Activated CD4-positive, alpha-beta T cell treated with anti-CD3 and anti-CD28 coated beads, Interleukin-10, Interleukin-2, amounts not matched to agents 100 ng/mL and 50 ng/mL, durations not matched to agents 16 hours and 8 hours (primary cell): Measurements from ENCODE around the gene LASP1NB.
"Not testable (repeated sequence)": the region's sequence is repeated elsewhere in the genome, so short reads cannot be mapped to it uniquely, and the experiment has no call there.

Experiments
- DNase-seq: peaks from one replicate; pipeline ENCODE4 v3.0.0-alpha.2; 2020

The LASP1NB gene

DNA sequence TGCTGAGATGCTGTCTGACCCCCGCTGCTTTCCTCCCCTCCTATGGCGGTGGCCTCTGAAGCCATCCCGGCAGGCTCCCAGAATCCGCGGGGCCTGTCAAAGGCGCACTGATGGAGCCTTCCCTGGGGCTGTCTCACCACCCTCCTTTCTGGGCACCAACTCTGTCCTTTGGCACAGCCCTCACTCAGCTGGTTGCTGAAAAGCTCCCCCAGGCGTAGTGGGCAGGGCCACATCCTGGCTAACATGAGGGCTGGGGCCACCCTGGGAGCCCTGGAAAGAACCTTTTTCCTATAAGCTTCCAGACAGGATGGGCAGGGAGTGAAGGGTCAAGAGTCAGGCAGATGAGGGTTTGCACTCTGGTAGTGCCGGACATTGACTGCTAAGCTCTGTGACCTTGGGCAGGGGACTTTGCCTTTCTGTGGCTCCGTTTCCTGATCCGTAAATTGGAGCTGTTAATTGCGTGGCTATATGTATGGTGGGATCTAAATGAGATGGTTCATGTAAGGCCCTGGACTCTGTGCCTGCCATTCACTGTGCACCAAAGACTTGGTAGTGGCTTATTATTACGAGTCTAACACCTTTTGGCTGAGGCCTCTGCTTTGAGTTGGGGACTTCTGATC is 27.6 kb upstream of the LASP1NB start:
- no peak for DNase-seq

DNA sequence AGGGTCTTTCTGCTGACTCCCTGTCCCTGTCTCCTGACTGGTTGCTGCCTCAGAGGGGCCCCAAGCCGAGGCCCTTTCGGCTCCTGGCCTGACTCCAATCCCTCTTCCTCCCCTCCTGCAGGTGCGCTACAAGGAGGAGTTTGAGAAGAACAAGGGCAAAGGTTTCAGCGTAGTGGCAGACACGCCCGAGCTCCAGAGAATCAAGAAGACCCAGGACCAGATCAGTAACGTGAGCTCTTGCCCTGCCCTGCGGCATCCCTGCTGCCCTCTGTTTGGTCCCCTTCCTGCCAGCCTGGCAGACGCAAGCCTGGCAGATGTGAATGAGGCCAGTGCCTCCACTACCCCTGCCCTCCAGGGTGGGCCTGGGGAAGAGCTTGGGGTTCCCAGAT is 27.1 kb upstream of the LASP1NB start:
- DNase-seq = peak; percentile 45

DNA sequence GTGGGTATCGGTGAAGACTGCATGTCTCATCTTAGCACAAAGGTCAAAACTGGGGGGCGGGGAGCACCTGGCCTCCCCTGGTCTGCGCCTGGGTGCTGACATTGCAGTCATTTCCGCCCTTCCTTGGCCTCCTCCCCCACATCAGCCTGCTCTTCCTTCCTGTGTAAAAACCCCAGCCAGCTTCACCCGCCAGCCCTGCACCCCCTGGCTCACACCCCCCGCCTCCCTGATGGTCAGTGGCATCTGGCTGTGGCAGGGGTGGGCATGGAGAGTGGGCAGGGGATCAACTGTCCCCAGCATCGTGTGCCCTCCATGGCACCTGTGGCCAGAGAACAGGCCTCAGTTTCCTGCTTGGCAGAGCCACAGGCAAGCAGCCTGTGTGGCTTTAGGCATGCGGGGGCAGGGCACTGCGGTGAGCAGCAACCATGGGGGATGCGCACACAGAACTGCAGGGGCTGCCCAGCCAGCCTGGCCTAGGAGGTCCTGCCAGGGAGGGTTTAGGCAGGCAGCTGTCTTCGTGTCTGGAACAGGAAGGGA is 26.5 kb upstream of the LASP1NB start:
- DNase-seq = peak; percentile 93

DNA sequence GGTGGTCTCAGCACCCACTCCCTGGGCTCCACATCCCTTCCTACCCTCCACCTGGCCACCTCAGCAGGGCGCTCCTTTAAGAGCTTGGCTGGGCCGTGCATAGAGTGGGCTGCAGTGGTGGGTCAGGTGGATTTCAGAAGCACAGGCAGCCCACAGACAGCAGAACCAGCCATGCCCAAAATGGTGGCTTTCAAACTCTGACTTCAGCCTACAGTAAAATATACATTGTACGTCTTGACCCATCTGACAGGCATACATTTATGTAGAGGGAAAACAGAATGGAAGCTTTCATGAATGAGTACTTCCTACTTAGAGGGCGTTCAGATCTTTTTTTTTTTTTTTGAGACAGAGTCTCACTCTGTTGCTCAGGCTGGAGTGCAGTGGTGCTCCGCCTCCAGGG is 26.0 kb upstream of the LASP1NB start:
- DNase-seq = peak; percentile 21

DNA sequence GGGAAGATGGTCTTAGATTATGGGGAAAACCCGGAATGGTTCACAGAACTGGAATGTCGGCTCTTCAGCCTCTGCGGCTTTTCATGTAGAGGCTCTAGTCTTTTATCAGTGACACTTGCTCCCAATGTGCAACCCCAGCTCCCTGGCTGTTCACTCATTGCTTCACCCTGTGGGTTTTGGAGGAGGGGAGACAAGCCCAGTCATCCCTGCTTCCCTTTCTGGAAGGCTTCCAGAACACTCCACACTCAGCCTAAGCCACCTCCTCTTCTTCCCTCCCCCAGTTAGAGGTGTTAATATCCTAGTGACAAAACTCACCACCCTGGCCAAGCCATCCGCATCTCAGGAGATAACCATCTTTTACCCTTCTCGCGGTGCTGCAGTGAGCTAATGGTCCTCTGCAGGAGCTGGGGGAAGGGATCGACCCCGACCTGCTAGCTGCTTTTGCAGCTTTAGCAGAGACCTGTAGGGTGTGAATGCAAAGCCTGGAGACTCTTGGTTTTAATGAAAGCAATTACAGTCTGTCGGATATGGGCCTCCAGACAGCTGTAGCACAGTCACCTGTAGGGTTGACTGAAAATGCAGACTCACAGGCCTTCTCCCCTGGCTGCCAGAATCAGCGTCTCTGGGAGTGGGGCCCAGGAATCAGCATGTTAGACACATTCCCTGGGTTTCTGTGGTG is 24.3 kb upstream of the LASP1NB start:
- DNase-seq = peak; percentile 65

DNA sequence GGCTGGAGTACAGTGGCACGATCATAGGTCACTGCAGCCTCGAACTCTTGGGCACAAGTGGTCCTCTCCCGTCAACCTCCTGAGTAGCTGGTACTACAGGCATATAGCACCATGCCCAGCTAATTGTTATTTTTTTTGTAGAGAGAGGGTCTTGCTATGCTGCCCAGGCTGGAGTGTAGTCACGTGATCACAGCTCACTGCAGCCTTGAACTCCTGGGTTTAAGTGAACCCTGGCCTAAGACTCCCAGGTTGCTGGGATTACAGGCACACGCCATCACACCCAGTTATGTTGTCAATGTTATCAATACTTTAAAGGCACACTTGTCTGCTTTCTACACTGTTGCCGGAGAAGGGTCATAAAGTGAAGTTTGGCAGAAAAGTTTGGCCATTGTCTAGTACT is 22.0 kb upstream of the LASP1NB start:
- DNase-seq = no peak

DNA sequence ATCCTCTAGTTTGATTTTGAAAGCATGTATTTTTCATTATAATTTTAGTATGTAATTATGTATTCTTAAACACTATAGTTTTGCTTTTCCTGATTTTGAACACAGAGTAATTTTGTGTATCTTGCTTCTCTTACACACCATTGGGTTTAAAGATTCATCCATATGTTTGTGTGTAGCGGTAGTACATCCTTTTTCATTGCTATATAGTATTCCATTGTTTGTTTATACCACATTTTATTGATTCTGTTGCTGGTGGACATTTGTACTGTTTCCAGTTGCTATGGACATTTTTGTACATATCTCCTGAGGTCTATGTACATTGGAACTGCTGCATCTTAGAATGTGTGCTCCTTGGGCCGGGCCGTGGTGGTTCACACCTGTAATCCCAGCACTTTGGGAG is 20.5 kb upstream of the LASP1NB start:
- DNase-seq = no peak

DNA sequence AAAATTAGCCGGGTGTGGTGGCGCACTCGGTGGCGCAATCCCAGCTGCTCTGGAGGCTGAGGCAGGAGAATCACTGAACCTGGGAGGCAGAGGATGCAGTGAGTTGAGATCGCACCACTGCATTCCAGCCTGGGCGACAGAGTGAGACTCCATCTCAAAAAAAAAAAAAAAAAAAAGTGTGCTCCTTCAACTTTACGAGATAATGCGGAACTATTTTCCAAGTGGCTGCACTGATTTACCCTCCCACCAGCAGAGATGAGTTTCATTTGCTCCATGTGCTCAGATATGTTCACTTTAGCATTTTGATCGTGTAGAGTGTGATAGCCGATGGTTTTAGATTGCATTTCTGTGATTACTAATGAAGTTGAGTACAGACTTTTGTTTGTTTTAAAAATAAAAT is 20.0 kb upstream of the LASP1NB start:
- no peak for DNase-seq

DNA sequence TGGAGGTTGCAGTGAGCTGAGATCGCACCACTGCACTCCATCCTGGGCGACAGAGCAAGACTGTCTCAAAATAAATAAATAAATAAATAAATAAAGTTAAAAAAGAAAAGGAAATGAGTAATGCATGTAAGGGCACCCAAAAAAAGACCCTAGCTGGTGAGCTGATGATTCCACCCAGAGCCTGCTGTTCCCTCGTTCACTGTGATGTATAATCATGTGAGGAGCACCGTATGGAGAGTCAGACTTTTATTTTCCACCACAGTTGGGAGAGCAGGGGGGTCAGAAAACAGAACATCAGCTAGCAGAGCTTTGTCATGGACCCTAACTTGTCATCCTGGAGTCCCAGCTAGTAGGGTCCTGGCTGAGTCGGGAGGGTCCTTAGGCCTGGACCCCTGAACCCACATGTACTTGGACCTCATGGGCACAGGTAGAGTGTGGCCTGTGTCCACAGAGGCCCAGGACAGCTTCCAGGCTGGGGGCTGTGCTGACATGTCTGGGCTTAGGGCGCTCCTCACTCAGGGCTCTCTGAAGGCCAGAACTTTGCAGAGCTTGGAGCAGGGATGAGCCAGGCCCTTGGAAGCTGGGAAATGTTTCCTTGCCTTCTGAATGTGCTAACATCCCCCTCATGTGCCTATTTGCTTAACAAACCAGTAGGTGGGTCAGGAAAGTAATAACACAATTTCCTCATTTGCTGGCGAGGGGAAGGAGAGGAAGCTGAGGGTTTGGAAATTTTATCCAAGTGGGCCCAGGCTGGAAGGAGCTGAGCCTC is 18.8 kb upstream of the LASP1NB start:
- DNase-seq = no peak

DNA sequence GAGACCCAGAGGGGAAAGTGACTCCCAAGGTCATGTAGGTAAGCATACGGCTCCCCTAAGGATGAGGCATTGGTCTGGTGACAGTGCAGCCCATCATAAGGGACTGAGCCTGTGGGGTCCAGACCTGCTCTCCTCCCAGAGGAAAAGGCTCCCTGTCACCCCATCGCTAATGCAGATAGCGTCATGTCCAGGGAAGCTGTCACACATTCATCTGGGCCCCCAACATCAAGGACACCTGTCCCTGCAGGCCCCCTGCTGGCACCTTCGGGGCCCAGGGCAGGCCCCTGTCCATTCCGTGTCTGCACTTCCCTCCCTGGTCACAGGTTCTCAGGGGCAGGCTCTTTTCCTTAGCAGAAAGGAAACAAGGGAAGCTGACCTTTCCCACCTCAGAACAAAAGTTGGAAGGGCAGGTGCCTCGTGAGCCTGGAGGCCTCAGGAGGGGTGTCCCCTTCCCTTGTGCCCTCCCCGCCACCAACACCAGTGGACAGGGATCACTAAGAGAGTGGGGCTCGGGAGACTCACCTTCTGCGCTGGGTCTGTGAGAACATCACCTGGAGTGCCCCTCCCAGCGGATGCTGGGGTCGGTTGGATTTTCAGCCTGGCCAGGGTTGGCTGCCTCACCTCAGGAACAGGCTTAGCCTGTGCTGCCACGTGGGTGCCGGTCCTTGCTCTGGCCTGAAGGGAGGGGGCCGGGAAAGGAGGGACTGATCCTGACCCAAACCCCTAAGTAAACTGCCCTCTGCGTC is 17.3 kb upstream of the LASP1NB start:
- no peak for DNase-seq

DNA sequence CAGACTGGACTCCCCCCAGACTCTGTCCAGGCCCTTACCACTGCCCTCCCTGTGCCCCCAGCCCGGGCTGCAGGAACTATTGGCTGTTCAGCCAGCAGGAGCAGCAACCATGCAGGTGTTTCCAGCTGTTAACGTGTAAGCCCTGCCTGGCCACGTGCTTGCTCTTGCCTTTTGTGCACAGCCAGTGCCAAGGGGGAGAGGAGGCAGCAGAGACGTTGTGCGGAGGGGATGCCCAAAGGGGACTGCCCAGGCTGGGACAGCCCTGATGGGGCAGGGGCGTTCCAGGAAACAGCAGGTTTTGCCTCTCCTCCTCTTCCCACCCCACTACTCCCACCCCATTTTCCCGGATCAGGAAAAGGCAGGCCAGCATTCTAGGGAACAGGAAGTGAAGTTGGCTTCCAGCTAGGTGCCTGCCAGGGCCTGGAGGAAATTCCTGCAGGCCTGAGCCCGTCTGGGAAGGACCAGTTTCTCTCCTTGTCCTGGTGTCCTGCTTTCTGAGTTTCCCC is 16.7 kb upstream of the LASP1NB start:
- DNase-seq = no peak

DNA sequence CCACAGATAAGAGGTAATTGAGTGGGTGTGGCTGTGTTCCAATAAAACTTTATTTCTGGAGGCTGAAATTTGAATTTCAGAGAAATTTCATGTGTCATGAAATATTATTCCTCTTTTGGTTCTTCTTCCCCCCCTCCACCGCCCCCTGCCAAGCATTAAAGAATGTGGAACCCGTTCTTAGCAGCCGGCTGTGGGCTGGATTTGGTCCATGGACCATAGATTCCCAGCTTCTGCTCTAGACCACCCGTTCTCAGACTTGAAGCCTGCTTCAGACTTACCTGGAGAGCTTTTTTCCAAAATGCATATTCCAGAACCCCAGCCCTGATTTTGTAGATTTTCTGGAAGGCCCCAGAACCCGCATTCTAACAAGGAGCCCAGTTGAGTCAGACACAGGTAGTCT is 15.1 kb upstream of the LASP1NB start:
- no peak for DNase-seq

DNA sequence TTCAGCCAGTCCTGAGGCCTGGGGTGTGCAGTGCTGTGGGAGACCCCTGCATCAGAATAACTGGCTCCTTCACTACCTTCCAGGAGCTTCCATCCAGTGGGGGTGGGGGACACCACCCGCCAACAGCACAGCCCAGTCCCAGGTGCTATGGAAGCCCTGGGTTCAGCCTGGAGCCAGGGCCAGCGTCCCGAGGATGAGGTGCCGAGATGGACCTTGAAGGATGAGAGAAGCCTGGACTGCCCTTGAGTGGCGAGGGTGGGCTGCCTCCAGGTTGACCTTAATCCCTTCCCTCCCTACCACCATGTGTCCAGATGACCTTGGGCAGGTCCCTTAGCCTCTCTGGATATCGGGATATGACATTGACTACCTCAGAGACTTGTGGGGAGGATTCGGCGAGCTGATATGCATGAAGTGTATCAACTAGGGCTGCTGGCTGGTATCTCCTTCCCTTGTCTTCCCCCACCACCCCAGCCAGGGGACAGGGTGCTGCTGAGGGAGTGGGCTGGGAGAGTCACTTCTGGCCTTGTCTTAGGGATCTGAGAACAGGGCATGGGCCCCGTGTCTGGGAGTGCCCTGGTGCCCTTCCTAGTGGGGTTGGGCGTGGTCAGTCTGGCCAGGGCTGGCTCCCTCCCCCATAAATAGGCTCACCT is 14.2 kb upstream of the LASP1NB start:
- DNase-seq = no peak

DNA sequence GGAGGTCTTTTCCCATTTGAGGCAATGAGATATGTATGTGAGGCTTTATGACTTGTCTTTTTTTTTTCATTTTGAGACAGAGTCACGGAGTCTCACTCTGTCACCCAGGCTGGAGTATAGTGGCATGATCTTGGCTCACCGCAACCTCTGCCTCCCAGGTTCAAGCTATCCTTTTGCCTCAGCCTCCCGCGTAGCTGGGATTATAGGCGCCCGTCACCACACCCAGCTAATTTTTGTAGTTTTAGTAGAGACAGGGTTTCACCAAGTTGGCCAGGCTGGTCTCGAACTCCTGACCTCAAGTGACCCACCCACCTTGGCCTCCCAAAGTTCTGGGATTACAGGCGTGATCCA is 13.7 kb upstream of the LASP1NB start:
- DNase-seq = not testable (repeated sequence)

DNA sequence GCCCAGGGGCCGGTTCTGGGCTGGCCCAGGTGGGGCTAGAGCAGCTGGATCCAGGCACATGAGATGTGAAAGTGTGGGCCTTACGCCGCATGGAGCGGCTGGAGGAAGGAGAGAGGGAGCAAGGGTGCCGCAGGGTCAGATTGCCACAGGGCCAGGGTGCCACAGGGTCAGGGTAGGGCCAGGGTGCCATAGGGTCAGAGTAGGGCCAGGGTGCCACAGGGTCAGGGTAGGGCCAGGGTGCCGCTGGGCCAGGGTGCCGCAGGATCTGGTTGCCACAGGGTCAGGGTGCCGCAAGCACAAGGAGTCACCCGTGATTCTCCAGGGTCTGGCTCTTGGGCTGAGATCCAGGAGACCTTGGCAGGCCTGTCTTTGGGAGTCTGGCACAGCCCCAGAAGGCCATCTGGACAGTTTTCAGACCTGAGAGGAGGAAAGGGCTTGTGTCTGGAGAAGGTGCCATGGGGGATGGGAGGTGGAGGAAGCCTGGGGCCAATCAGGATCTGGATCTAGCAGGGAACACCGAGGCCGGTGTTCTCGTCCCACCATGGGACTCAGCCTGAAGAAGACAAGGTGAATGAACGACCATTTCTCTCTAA is 13.1 kb upstream of the LASP1NB start:
- DNase-seq = no peak

DNA sequence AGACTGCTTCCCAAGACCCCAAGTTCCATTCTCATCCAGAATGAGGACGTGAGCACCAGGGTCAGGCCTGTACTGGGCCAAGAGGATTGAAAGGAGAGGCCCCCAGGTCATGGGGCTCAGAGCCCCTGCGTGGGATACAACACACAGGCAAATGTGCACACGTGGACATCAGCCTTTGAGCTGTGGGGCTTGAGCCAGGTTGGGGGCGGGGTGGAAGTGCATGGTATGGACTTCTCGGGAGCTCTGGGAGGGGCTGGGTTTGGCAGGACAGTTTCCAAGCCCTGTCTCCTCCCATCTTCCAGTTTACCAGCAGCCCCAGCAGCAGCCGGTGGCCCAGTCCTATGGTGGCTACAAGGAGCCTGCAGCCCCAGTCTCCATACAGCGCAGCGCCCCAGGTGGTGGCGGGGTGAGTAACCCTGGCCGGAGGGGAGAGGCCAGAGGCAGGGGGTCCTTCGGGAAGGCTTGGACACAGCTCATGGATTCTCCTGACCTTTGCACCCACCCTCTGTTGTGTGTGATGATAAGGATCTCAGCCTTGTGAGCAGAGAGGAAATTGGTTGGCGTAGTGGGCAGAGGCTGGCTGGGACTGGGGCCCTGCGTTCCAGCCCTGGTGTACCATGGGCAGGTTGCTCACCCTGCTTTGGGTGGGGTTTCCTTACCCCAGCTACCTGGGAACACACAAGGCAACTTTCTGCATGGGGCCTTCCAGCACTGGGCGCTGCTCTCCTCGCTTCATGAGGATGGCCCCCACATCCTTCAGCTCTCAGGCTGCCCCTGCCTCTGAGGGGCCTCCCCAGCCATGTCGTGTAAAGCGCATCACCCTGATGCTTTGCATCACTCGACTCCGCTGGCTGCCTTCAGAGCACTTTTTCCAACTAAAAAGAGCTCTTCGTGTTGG is 10.4 kb upstream of the LASP1NB start:
- DNase-seq = no peak

DNA sequence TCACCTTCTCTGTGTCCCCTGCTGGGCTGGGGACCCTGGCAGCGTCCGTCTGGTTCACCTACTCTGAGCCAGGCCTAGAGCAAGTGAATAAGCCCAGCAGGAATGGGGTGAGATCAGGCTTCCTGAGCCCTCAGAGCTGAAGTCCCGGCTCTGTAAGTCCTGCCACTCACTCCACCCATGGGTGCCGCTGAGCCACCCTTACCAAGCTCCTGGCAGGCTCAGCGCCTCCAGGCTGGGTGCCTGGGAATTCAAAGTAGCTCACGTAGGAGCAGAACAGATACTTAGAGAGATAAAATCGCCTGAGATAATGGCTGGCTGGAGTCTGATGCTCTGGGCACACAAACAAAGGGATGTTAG is 9.8 kb upstream of the LASP1NB start:
- no peak for DNase-seq

DNA sequence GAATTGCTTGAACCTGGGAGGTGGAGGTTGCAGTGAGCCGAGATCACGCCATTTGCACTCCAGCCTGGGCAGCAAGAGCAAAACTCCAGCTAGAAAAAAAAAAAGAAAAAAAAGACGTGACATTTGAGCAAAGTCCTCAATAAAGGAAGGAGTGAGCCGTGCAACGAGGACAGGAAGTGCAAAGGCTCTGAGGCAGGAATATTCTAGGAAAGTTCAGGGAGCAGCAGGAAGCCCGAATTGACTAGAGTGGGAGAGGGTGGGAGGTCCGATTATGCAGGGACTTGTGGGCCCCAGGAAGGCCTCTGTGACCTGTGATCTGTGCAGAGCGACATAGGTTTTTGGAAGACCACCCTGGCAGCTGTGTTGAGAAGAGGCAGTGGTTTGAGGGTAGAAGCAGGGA is 8.6 kb upstream of the LASP1NB start:
- no peak for DNase-seq

DNA sequence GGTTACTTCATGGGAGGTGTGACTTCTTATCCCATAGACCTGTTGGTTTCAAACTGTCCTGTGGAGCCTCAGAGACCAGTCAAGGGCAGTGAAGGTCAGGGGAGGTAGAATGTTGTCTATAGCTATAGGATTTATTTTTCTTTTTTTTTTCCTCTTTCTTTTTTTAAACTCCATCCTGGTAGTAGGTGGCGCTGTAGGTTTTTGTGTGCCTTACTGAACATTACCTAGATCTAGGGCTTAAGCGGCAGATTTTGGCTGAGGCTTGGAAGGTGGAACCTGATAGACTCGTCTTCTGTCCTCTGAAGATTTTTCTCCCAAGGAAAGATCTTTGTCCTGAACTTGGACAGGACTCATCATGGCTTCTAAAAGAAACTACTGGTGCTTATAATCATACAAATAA is 8.2 kb upstream of the LASP1NB start:
- DNase-seq = no peak

DNA sequence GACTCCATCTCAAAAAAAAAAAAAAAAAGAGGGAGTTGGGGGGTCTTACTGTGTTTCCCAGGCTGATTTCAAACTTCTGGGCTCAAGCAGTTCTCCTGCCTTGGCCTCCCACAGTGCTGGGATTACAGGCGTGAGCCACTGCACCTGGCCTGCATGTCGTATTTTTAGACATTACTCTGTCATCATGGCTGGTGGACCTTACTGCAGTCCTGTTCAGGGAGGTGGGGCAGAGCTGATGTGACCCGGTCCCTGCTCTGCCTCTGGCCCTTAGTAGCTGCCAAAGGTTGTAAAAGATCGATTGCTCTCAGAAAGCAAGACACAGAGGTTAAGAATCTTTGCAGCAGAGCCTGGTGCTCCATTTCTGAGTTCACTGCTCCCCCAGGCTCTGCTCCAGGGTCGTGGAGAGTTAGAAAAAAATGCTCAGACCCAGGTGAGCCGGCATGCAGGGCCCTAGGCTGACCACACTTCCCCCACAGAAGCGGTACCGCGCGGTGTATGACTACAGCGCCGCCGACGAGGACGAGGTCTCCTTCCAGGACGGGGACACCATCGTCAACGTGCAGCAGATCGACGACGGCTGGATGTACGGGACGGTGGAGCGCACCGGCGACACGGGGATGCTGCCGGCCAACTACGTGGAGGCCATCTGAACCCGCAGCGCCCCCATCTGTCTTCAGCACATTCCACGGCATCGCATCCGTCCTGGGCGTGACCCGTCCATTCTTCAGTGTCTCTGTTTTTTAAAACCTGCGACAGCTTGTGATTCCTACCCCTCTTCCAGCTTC is 7.1 kb upstream of the LASP1NB start:
- no peak for DNase-seq
